GM12878 (cell line): ENCODE measurements around the gene EPS8.

ENCODE experiments used
- CBFB ChIP-seq: IDR thresholded peaks from 2 replicates; pipeline ENCODE4 v1.6.1; 2016; ENCODE audit warnings: antibody characterized with exemption, low read depth
- CTCF ChIP-seq, 3 experiments: IDR thresholded peaks in 2 of 3; conservative IDR thresholded peaks in 1 of 3; 2 replicates each; pipeline ENCODE4 v1.5.1; 2011; ENCODE audit warnings: low read depth in 3 of 3, low read length in 3 of 3, mild to moderate bottlenecking in 3 of 3, control low read depth in 2 of 3, moderate library complexity in 2 of 3, inconsistent platforms in 1 of 3, mixed read lengths in 1 of 3; ENCODE audit not compliant: control insufficient read depth in 2 of 3, insufficient read depth in 1 of 3; ENCODE audit errors: extremely low read depth in 1 of 3
- EZH2 ChIP-seq: IDR thresholded peaks from 2 replicates; pipeline ENCODE4 v1.6.1; 2012; ENCODE audit warnings: low read depth, mild to moderate bottlenecking, control low read depth, inconsistent platforms, low read length, borderline replicate concordance; ENCODE audit not compliant: control insufficient read depth
- FOXK2 ChIP-seq: fragments of 450-650 bp; IDR thresholded peaks from 2 replicates; pipeline ENCODE4 v1.6.1; 2017; ENCODE audit warnings: mild to moderate bottlenecking, moderate library complexity
- KDM1A ChIP-seq: fragments of 200-600 bp; sonication (generic); IDR thresholded peaks from 2 replicates; pipeline ENCODE4 v1.6.1; 2016; ENCODE audit warnings: borderline replicate concordance
- NBN ChIP-seq: fragments of 450-650 bp; IDR thresholded peaks from 2 replicates; pipeline ENCODE4 v1.6.1; 2016
- NFYB ChIP-seq: IDR thresholded peaks from 2 replicates; pipeline ENCODE4 v1.6.1; 2011; ENCODE audit warnings: low read depth, mild to moderate bottlenecking, low read length, improper control_type of control experiment, moderate library complexity; ENCODE audit not compliant: insufficient read depth
- NR2F1 ChIP-seq: fragments of 450-650 bp; conservative IDR thresholded peaks from 2 replicates; pipeline ENCODE4 v1.6.1; 2017; ENCODE audit warnings: mild to moderate bottlenecking
- PKNOX1 ChIP-seq: fragments of 450-650 bp; IDR thresholded peaks from 2 replicates; pipeline ENCODE4 v1.6.1; 2016; ENCODE audit warnings: mild to moderate bottlenecking
- POLR2A ChIP-seq: IDR thresholded peaks from 2 replicates; pipeline ENCODE4 v1.6.1; 2011; ENCODE audit warnings: low read depth, mild to moderate bottlenecking, low read length
- POLR2AphosphoS5 ChIP-seq: IDR thresholded peaks from 2 replicates; pipeline ENCODE4 v1.6.1; 2011; ENCODE audit warnings: mild to moderate bottlenecking, low read length, inconsistent platforms
- RFX5 ChIP-seq: IDR thresholded peaks from 2 replicates; pipeline ENCODE4 v1.6.1; 2011; ENCODE audit warnings: low read depth, low read length, improper control_type of control experiment
- TCF12 ChIP-seq: IDR thresholded peaks from 2 replicates; pipeline ENCODE4 v1.6.1; 2011; ENCODE audit warnings: low read depth, mild to moderate bottlenecking, low read length
- TCF3 ChIP-seq: IDR thresholded peaks from 2 replicates; pipeline ENCODE4 v1.6.1; 2012; ENCODE audit warnings: low read depth, mild to moderate bottlenecking, low read length, borderline replicate concordance; ENCODE audit not compliant: insufficient read depth

GRCh38 chr12:15720295-15720694 is 68.9 kb downstream of the EPS8 start:
- no peak for TF ChIP-seq RFX5
- no peak for TF ChIP-seq CTCF (IDR thresholded peaks at IDR 0.05 in 2 of 3, conservative IDR thresholded peaks at IDR 0.05 in 1 of 3; ENCODE audit: control insufficient read depth in 2 of 3, extremely low read depth in 1 of 3, insufficient read depth in 1 of 3, low read depth in 3 of 3, low read length in 3 of 3)
- TF ChIP-seq TCF3: no peak
- no peak for TF ChIP-seq TCF12
- no peak for TF ChIP-seq EZH2
- TF ChIP-seq NR2F1: no peak
- no peak for TF ChIP-seq POLR2A
- TF ChIP-seq PKNOX1: no peak
- no peak for TF ChIP-seq POLR2AphosphoS5
- TF ChIP-seq NBN: no peak
- no peak for TF ChIP-seq FOXK2
- TF ChIP-seq KDM1A: no peak
- TF ChIP-seq NFYB: no peak
- TF ChIP-seq CBFB: no peak
